LNCaP clone FGC (cell line): ENCODE data around the gene DHRS4.

Source experiments
- DNase-seq: peaks from one replicate; pipeline ENCODE4 v3.0.0-alpha.2; 2011; ENCODE audit warnings: low read depth
- H3K4me3 ChIP-seq: 2 replicates; pipeline ENCODE4 v1.5.1; 2011; ENCODE audit warnings: mild to moderate bottlenecking, low read depth, low read length, control low read depth
- TF ChIP-seq, protein P1 (sequence below): IDR thresholded peaks from 2 replicates; pipeline ENCODE4 v1.5.1; 2012; ENCODE audit warnings: mild to moderate bottlenecking; ENCODE audit not compliant: control insufficient read depth, insufficient read depth; ENCODE audit errors: extremely low read depth

DHRS4 gene

DNA sequence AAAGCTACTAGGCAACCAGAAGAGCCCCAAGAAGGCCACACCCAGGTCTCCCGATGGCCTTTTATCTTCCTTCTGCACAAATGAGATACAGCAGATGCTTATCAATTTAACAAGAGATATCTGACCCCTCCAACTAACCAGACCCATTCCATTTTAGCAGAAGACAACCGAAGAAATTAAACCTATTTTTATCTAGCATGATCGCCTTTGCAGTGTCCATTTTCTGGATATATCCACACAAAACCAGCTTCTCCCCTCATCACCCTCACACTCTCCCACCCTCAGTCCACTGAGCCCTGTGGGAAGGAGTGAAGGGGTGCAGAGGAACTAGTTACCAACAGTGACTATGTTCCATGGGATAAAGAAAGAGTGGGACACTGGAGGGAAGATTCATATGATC is 20.9 kb upstream of the DHRS4 start:
- no peak overlapping the region for H3K4me3 ChIP-seq
- DNase-seq, result no peak
- TF ChIP-seq, protein P1, sequence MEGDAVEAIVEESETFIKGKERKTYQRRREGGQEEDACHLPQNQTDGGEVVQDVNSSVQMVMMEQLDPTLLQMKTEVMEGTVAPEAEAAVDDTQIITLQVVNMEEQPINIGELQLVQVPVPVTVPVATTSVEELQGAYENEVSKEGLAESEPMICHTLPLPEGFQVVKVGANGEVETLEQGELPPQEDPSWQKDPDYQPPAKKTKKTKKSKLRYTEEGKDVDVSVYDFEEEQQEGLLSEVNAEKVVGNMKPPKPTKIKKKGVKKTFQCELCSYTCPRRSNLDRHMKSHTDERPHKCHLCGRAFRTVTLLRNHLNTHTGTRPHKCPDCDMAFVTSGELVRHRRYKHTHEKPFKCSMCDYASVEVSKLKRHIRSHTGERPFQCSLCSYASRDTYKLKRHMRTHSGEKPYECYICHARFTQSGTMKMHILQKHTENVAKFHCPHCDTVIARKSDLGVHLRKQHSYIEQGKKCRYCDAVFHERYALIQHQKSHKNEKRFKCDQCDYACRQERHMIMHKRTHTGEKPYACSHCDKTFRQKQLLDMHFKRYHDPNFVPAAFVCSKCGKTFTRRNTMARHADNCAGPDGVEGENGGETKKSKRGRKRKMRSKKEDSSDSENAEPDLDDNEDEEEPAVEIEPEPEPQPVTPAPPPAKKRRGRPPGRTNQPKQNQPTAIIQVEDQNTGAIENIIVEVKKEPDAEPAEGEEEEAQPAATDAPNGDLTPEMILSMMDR, result no peak

DNA sequence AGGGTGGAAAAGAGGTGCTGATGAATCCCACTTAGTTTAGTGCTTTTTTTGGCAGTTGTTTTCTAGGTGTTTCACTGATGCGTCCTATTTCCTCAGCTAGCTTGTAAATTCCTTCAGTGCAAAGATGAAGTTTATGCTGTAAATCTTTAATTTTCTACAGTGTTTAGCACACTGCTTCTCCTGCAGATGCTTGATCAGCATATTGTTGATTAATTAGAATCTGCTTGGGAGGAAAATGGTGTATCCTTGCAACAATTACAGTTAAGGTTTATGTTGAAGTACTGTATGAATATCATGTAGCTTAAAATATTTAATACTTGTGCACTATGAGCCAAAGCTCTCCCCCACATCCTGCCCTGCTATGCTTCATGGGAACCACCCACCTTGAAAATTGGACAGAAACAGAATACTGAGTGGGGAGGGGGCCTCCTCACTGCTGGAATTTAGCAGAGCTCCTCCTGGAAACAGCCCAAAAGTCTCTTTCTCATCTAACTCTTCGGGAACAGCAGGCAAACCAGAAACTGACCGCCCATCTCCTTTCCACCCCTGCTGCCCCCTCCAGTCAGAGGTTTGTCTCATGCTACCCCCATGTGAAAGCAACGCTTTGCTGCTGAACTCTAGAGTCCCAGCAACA is 20.3 kb upstream of the DHRS4 start:
- H3K4me3 ChIP-seq, result no peak overlapping the region
- DNase-seq, result no peak
- TF ChIP-seq, protein P1, result no peak

DNA sequence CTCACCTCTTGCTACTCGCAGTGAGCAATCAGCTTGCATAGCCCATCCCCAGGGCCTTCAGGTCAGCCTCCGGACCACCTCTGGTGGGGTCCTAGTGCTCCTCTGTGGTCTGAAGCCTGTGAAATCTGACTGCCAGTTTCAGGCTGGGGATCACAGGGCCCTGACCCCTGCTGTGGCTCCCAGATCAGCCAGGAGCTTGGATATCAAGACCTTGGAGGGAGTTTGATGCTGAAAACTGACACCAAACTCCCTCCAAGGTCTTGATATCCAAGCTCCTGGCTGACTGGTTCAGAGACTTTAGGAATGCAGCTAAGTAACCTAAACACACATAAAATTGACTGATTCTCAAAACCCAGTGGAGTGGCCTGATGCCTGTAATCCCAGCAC is 19.8 kb upstream of the DHRS4 start:
- DNase-seq, result no peak
- TF ChIP-seq, protein P1, result no peak
- no peak overlapping the region for H3K4me3 ChIP-seq

DNA sequence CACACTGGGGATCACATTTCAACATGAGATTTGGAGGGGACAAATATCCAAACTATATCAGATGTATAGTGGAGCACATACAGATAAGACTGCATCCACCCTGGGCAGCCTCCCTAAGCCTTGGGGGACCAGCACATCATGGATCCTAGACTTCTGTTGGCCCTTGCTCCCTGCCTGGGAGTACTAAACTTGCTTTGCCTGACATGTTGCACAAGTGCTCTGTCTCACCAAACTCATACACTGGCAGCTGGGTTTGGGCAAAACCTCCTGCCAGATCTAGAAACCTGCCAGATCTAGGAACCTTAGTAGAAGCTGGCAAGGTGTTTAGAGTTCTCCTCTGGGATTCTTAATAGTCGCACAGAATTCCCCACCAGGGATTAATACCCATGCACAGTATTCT is 18.4 kb upstream of the DHRS4 start:
- DNase-seq, result no peak
- TF ChIP-seq, protein P1, result no peak
- no peak overlapping the region for H3K4me3 ChIP-seq

DNA sequence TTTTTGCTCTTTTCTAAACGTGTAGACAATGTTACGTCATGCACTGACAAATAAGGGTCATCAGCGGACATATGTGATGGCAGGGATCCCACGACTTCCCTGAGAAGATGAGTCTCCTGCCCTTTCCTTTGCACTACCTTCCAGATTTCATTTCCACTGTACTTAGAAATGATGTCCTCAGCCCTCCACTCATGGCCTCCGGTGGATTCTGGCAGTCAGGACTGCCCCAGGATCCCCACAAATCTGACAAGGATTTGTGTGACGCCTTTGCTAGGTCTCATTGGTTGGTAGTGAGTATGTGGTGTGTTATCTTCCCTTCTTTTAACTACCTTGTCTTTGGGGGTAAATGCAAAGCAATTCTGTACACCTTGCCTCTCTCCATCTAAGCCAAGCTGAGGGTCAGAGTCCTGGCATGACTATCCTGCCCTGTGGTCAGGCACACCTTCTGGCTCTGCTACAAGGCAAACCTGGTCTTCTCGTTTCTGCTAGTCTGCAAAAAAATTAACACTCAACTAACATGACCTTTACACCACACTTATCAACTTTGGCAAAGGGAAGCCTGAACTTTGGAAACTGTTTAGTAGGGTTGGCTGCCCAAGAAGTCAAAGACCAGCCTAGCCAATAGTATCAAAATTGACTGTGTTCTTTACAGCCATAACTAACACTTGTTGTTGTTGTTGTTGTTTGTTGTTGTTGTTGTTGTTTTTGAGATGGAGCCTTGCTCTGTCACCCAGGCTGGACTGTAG is 17.3 kb upstream of the DHRS4 start:
- DNase-seq, result no peak
- TF ChIP-seq, protein P1, result no peak
- H3K4me3 ChIP-seq, result no peak overlapping the region

DNA sequence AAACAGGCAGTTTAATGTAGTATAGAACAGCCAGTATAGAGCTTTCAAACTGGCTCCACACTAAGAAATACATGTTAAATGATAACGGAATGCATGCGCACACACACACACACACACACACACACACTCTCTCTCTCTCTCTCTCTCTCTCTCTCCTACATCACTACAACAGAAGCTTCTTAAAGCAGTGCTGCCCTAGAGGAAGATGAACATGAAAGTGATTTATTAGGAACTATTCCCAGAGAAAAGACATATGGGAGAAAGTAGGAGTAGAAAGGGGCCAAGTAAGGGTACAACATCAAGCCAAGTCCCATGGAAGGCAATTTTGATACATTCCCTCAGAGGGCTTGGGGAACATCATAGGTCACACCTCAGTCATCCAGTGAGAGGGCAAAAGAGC is 16.4 kb upstream of the DHRS4 start:
- TF ChIP-seq, protein P1, result no peak
- DNase-seq, result no peak
- no peak overlapping the region for H3K4me3 ChIP-seq

DNA sequence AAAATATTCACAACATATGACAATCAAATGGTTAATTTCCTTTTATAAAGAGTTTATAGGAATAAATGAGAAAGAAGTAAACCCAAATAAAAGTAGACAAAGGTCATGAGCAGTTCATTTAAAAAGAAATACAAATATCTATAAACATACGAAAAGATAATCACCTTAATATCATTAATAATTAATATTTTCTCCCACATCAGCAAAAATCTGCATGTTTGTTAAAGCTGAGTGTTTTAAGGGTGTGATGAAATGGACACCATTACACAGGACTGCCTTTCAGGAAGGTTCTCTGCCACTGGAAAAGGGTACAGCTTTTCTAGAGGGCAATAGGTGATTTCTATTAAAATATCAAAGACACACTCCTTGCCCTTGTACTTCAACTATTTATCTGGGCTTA is 14.7 kb upstream of the DHRS4 start:
- TF ChIP-seq, protein P1, result no peak
- H3K4me3 ChIP-seq, result no peak overlapping the region
- DNase-seq, result no peak
